Parathyroid adenoma (tissue), 2 donors: ENCODE measurements around the gene TMEM59.

ENCODE experiments used
- H2AFZ ChIP-seq: fragments of 300-600 bp; sonication (generic); one replicate; pipeline ENCODE4 v1.7.0; 2017; ENCODE audit warnings: antibody characterized with exemption, mild to moderate bottlenecking
- H3K27ac ChIP-seq: fragments of 300-600 bp; sonication (generic); one replicate; pipeline ENCODE4 v1.7.0; 2017
- H3K27me3 ChIP-seq: fragments of 300-600 bp; sonication (generic); one replicate; pipeline ENCODE4 v1.7.0; 2017; ENCODE audit warnings: low read length; ENCODE audit not compliant: control insufficient read depth, insufficient read depth
- H3K36me3 ChIP-seq: fragments of 300-600 bp; sonication (generic); one replicate; pipeline ENCODE4 v1.7.0; 2017; ENCODE audit warnings: low read length; ENCODE audit not compliant: control insufficient read depth, insufficient read depth
- H3K4me1 ChIP-seq: fragments of 300-600 bp; sonication (generic); one replicate; pipeline ENCODE4 v1.7.0; 2017; ENCODE audit warnings: control low read depth
- H3K4me2 ChIP-seq: fragments of 300-600 bp; sonication (generic); one replicate; pipeline ENCODE4 v1.7.0; 2017; ENCODE audit warnings: low read length
- H3K4me3 ChIP-seq: fragments of 300-600 bp; sonication (generic); one replicate; pipeline ENCODE4 v1.7.0; 2017; ENCODE audit warnings: low read depth, low read length
- H3K79me2 ChIP-seq: fragments of 300-600 bp; sonication (generic); one replicate; pipeline ENCODE4 v1.7.0; 2017; ENCODE audit warnings: control low read depth
- H3K9ac ChIP-seq: fragments of 300-600 bp; sonication (generic); one replicate; pipeline ENCODE4 v1.7.0; 2017; ENCODE audit warnings: mild to moderate bottlenecking
- H3K9me3 ChIP-seq: fragments of 300-600 bp; sonication (generic); one replicate; pipeline ENCODE4 v1.7.0; 2017; ENCODE audit warnings: low read length; ENCODE audit not compliant: control insufficient read depth
- CTCF ChIP-seq: fragments of 300-600 bp; sonication (generic); IDR thresholded peaks from one replicate; pipeline ENCODE4 v1.7.0; 2017; ENCODE audit warnings: antibody characterized with exemption, mild to moderate bottlenecking
- donor health status: primary hyperparathyroidism.

Gene TMEM59

GRCh38 chr1:54010415-54011117 is 42.4 kb downstream of the TMEM59 start:
- Histone ChIP-seq H3K27me3 (no peaks in the 10 kb centered on the region), H3K9me3 (no peaks in the 10 kb centered on the region), H3K27ac (no peak overlapping the region), H3K9ac (no peak overlapping the region), H3K4me2 (no peak overlapping the region), H3K4me1 (no peaks in the 10 kb centered on the region), H3K4me3 (no peak overlapping the region), H3K36me3 (no peaks in the 10 kb centered on the region), H2AFZ (no peak overlapping the region), H3K79me2 (no peaks in the 10 kb centered on the region)
- no peak for TF ChIP-seq CTCF

- no peak overlapping the region for H3K9ac ChIP-seq
Observed at GRCh38 chr1:54009406-54009805, 43.6 kb downstream of the TMEM59 start.

GRCh38 chr1:54008876-54009275 is 44.1 kb downstream of the TMEM59 start:
- Histone ChIP-seq H3K4me3 (no peak overlapping the region), H3K27me3 (no peaks in the 10 kb centered on the region), H3K79me2 (no peaks in the 10 kb centered on the region), H3K9ac (no peak overlapping the region), H3K9me3 (no peaks in the 10 kb centered on the region), H3K4me2 (no peak overlapping the region), H3K27ac (no peak overlapping the region), H3K36me3 (no peaks in the 10 kb centered on the region), H3K4me1 (no peaks in the 10 kb centered on the region), H2AFZ (no peak overlapping the region)
- TF ChIP-seq CTCF: no peak

More at GRCh38 chr1:54009406-54009805, 43.6 kb downstream of the TMEM59 start:
- no peaks in the 10 kb centered on the region for H3K36me3 ChIP-seq
- H3K4me2 ChIP-seq: no peak overlapping the region
- H3K4me1 ChIP-seq: no peaks in the 10 kb centered on the region
- TF ChIP-seq CTCF: no peak
- H3K4me3 ChIP-seq: no peak overlapping the region
- H3K27me3 ChIP-seq: no peaks in the 10 kb centered on the region
- no peaks in the 10 kb centered on the region for H3K9me3 ChIP-seq
- no peaks in the 10 kb centered on the region for H3K79me2 ChIP-seq
- no peak overlapping the region for H3K27ac ChIP-seq
- H2AFZ ChIP-seq: no peak overlapping the region

GRCh38 chr1:54007613-54008012 is 45.4 kb downstream of the TMEM59 start:
- H3K4me3 ChIP-seq: no peak overlapping the region
- no peak overlapping the region for H3K4me2 ChIP-seq
- H2AFZ ChIP-seq: no peak overlapping the region
- no peak overlapping the region for H3K27ac ChIP-seq
- H3K9me3 ChIP-seq: no peaks in the 10 kb centered on the region
- TF ChIP-seq CTCF: no peak
- H3K27me3 ChIP-seq: no peaks in the 10 kb centered on the region
- H3K36me3 ChIP-seq: no peaks in the 10 kb centered on the region
- no peaks in the 10 kb centered on the region for H3K79me2 ChIP-seq
- H3K9ac ChIP-seq: no peak overlapping the region
- H3K4me1 ChIP-seq: no peaks in the 10 kb centered on the region

- H3K27me3 ChIP-seq: no peaks in the 10 kb centered on the region
- H3K4me2 ChIP-seq: no peak overlapping the region
- H3K9me3 ChIP-seq: no peaks in the 10 kb centered on the region
- no peaks in the 10 kb centered on the region for H3K36me3 ChIP-seq
- H3K27ac ChIP-seq: no peak overlapping the region
- H3K4me3 ChIP-seq: no peak overlapping the region
- H2AFZ ChIP-seq: no peak overlapping the region
- H3K79me2 ChIP-seq: no peaks in the 10 kb centered on the region
- no peaks in the 10 kb centered on the region for H3K4me1 ChIP-seq
- H3K9ac ChIP-seq: no peak overlapping the region
- no peak for TF ChIP-seq CTCF
Observed at GRCh38 chr1:54006508-54006907, 46.5 kb downstream of the TMEM59 start.
